PFSK-1 (cell line): ENCODE measurements around the gene SOX13.

Source experiments
- FOXP2 ChIP-seq: optimal IDR thresholded peaks from 2 replicates; pipeline ENCODE3; 2011; ENCODE audit warnings: borderline replicate concordance, control low read depth, inconsistent platforms; ENCODE audit not compliant: insufficient read depth; ENCODE audit errors: extremely low read length, extremely low read depth
- POLR2AphosphoS5 ChIP-seq: IDR thresholded peaks from 2 replicates; pipeline ENCODE4 v1.6.1; 2012; ENCODE audit warnings: low read depth, mild to moderate bottlenecking, control low read depth, low read length, moderate library complexity
- SIN3A ChIP-seq: IDR thresholded peaks from 2 replicates; pipeline ENCODE4 v1.6.1; 2012; ENCODE audit warnings: mild to moderate bottlenecking, low read length, moderate library complexity, borderline replicate concordance; ENCODE audit not compliant: insufficient read depth
- TAF1 ChIP-seq: IDR thresholded peaks from 2 replicates; pipeline ENCODE4 v1.6.1; 2012; ENCODE audit warnings: low read length, control low read depth, borderline replicate concordance; ENCODE audit not compliant: insufficient read depth

DNA sequence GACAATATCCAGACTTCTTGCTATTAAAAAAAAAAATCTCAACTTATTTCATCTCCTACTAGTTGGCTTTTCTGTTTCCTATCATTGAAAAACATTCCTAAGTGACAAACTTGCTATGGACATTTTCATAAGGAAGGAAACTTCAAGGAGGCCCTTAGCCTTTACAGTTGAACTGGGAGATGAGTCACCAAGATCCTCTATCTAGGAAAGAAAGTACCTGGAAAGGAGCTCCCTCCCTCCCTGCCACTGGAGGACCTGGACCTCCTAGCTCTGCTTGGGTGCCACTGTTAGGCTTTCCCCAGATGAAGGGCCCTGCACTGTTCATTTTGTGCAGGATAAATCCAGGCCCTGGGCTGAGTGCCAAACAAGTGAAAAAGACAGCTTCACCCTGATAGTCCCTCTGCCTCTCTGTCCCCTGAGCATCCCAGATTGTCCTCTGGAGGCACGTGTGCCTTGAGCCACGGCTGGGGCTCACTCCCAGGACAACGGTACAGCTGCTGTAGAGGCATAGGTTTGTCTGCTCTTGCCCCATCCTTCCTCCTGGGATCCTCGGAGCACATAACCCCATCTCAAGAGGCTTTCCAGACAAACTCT, 40.2 kb upstream of the SOX13 start:
- no peak for TF ChIP-seq POLR2AphosphoS5
- no peak for TF ChIP-seq TAF1
- no peak for TF ChIP-seq SIN3A
- TF ChIP-seq FOXP2, result no peak
